NCI-H1417 (cell line): ENCODE data around the gene FOSL1.
A peak's percentile ranks its signal among the peaks of the same experiment; 100 is the strongest.

Experiments used
- DNase-seq, 3 experiments: peaks; one replicate each; lab custom pipeline; 2025; lab: John Stamatoyannopoulos, UW

FOSL1 gene

GRCh38 chr11:65863889-65864705 is 36.1 kb downstream of the FOSL1 start:
- no peak for DNase-seq

- DNase-seq, result no peak
These were observed 37.0 kb downstream of the FOSL1 start for GRCh38 chr11:65862941-65863888.

- DNase-seq, result no peak
These were observed 37.9 kb downstream of the FOSL1 start for GRCh38 chr11:65862191-65862735.

- DNase-seq, result no peak
These were observed 38.5 kb downstream of the FOSL1 start for GRCh38 chr11:65861533-65862183.

GRCh38 chr11:65861165-65861505 is 39.1 kb downstream of the FOSL1 start:
- DNase-seq, result peak in 2 of 3 experiments; percentile 44 to 61

- peak; percentile 94 to 99 (median 97) for DNase-seq
These were observed 39.7 kb downstream of the FOSL1 start, which contains the start of gene MUS81 for GRCh38 chr11:65860278-65861164. MUS81 (plus strand) TSS chr11:65860433; CDS start chr11:65860754, 321 bp downstream.

- no peak for DNase-seq
These were observed 40.3 kb downstream of the FOSL1 start for GRCh38 chr11:65859812-65860277.

- peak; percentile 96 to 99 (median 98) for DNase-seq
These were observed 40.9 kb downstream of the FOSL1 start for GRCh38 chr11:65859095-65859811.

GRCh38 chr11:65858681-65859087 is 41.5 kb downstream of the FOSL1 start:
- DNase-seq, result no peak

- DNase-seq, result peak; percentile 96 to 99 (median 99)
These were observed 42.1 kb downstream of the FOSL1 start, which contains the start of gene CFL1 for GRCh38 chr11:65857853-65858680. CFL1 (minus strand) TSS chr11:65858180; CDS start chr11:65858099, 81 bp downstream.

GRCh38 chr11:65857500-65857852 is 42.7 kb downstream of the FOSL1 start:
- peak; percentile 58 to 93 (median 88) for DNase-seq

- peak; percentile 46 to 78 (median 72) for DNase-seq
These were observed 43.3 kb downstream of the FOSL1 start for GRCh38 chr11:65856689-65857499.

GRCh38 chr11:65855927-65856363 is 44.2 kb downstream of the FOSL1 start:
- DNase-seq, result peak in 1 of 3 experiments; percentile 36

GRCh38 chr11:65854852-65855837 is 45.0 kb downstream of the FOSL1 start:
- DNase-seq, result no peak

GRCh38 chr11:65854161-65854592 is 46.0 kb downstream of the FOSL1 start:
- no peak for DNase-seq

- no peak for DNase-seq
These were observed 46.8 kb downstream of the FOSL1 start for GRCh38 chr11:65853246-65853979.
